ENCODE measurements around the gene ARAP2. TPM values are rescaled to one million over a fixed set of nuclear protein-coding genes. Genes with fewer than 3 reads are reported as not detected.

The ARAP2 gene
- total and polyA plus RNA-seq, 2 of the 13 experiments (the other 11 are each of a cell fraction or from before 2014, with no cell fraction given) = 0.37 to 1.4 TPM

DNA sequence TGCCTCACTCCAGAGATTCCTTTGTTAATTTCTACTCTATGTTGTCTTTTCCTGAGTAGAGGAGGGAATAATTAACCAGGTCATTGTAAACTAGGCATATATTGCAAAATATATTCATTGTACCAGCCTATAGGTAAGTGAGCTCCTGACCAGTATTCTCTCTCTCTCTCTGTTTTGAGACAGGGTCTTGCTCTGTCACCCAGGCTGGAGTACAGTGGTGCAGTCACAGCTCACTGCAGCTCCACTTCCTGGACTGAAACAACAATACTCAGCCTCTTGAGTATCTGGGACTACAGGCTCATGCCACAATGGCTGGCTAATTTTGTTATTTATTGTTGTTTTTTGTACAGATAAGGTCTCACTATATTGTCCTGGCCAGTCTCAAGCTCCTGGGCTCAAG is 198.3 kb downstream of the ARAP2 start:
- ChIA-PET POLR2A (no interaction called here), CTCF (ENCODE audit: low intra/inter-chr PET ratio, low total read pairs) (no interaction called here)
- H3K27ac ChIP-seq (ENCODE audit: extremely low read length, insufficient read depth, low read length) = no peak overlapping the region
- DNase-seq (ENCODE audit: low spot score) (no peak), FAIRE-seq (no peak), ATAC-seq (no peak)
- H3K4me3 ChIP-seq (replicated peaks in 1 of 3; ENCODE audit: insufficient read depth in 1 of 3, low read depth in 2 of 3, low read length in 3 of 3) = no peak overlapping the region
- in situ Hi-C loops (cut with HindIII; ENCODE audit: extremely low pct_ligation_motif_present, low pct_unique_long_range_greater_than_20kb) = no loop called here
- intact Hi-C loops (cut with micrococcal nuclease; ENCODE audit: unreplicated experiment) = no loop called here
- no peak overlapping the region for H3K9ac ChIP-seq (ENCODE audit: insufficient read depth, low read depth, low read length)
- H3K4me2 ChIP-seq (ENCODE audit: low read depth, low read length) = no peak overlapping the region
- no peaks in the 10 kb centered on the region for H3K27me3 ChIP-seq (ENCODE audit: control insufficient read depth in 1 of 2, insufficient read depth in 2 of 2, low read length in 2 of 2)
- H2AFZ ChIP-seq (ENCODE audit: low read length) = no peak overlapping the region
- no peaks in the 10 kb centered on the region for H3K9me3 ChIP-seq (ENCODE audit: low read length)
- H3K36me3 ChIP-seq (replicated peaks in 1 of 2; ENCODE audit: control insufficient read depth in 1 of 2, insufficient read depth in 2 of 2, low read length in 2 of 2) = no peaks in the 10 kb centered on the region
- BruUV-seq (replicated peaks) = no TSS peak
- H4K20me1 ChIP-seq (ENCODE audit: insufficient read depth, low read length) = no peaks in the 10 kb centered on the region
- no peaks in the 10 kb centered on the region for H3K79me2 ChIP-seq (ENCODE audit: insufficient read depth, low read length)
- H3K4me1 ChIP-seq (ENCODE audit: insufficient read depth, low read length) = no peaks in the 10 kb centered on the region
- TF ChIP-seq ZNF329 (CRISPR knock-in tag; IDR thresholded peaks at IDR 0.05; ENCODE audit: low read depth) (no peak), HOXA3 (CRISPR knock-in tag; IDR thresholded peaks at IDR 0.05) (no peak), ZNF121 (CRISPR knock-in tag; IDR thresholded peaks at IDR 0.05) (no peak), ZFX (CRISPR knock-in tag; IDR thresholded peaks at IDR 0.05; ENCODE audit: low read depth) (no peak), FOXP1 (IDR thresholded peaks at IDR 0.05) (no peak), FOXP1 (CRISPR knock-in tag; IDR thresholded peaks at IDR 0.05) (no peak), NBN (conservative IDR thresholded peaks at IDR 0.05) (no peak), ZNF501 (CRISPR knock-in tag; IDR thresholded peaks at IDR 0.05) (no peak), RNF2 (conservative IDR thresholded peaks at IDR 0.05; ENCODE audit: low read depth) (no peak), ZNF251 (CRISPR knock-in tag; IDR thresholded peaks at IDR 0.05) (no peak)
- TF ChIP-seq, protein P1, sequence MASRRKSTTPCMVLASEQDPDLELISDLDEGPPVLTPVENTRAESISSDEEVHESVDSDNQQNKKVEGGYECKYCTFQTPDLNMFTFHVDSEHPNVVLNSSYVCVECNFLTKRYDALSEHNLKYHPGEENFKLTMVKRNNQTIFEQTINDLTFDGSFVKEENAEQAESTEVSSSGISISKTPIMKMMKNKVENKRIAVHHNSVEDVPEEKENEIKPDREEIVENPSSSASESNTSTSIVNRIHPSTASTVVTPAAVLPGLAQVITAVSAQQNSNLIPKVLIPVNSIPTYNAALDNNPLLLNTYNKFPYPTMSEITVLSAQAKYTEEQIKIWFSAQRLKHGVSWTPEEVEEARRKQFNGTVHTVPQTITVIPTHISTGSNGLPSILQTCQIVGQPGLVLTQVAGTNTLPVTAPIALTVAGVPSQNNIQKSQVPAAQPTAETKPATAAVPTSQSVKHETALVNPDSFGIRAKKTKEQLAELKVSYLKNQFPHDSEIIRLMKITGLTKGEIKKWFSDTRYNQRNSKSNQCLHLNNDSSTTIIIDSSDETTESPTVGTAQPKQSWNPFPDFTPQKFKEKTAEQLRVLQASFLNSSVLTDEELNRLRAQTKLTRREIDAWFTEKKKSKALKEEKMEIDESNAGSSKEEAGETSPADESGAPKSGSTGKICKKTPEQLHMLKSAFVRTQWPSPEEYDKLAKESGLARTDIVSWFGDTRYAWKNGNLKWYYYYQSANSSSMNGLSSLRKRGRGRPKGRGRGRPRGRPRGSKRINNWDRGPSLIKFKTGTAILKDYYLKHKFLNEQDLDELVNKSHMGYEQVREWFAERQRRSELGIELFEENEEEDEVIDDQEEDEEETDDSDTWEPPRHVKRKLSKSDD (CRISPR knock-in tag; IDR thresholded peaks at IDR 0.05; ENCODE audit: low read depth) = no peak
- TF ChIP-seq, protein P2, sequence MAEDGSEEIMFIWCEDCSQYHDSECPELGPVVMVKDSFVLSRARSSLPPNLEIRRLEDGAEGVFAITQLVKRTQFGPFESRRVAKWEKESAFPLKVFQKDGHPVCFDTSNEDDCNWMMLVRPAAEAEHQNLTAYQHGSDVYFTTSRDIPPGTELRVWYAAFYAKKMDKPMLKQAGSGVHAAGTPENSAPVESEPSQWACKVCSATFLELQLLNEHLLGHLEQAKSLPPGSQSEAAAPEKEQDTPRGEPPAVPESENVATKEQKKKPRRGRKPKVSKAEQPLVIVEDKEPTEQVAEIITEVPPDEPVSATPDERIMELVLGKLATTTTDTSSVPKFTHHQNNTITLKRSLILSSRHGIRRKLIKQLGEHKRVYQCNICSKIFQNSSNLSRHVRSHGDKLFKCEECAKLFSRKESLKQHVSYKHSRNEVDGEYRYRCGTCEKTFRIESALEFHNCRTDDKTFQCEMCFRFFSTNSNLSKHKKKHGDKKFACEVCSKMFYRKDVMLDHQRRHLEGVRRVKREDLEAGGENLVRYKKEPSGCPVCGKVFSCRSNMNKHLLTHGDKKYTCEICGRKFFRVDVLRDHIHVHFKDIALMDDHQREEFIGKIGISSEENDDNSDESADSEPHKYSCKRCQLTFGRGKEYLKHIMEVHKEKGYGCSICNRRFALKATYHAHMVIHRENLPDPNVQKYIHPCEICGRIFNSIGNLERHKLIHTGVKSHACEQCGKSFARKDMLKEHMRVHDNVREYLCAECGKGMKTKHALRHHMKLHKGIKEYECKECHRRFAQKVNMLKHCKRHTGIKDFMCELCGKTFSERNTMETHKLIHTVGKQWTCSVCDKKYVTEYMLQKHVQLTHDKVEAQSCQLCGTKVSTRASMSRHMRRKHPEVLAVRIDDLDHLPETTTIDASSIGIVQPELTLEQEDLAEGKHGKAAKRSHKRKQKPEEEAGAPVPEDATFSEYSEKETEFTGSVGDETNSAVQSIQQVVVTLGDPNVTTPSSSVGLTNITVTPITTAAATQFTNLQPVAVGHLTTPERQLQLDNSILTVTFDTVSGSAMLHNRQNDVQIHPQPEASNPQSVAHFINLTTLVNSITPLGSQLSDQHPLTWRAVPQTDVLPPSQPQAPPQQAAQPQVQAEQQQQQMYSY (CRISPR knock-in tag; IDR thresholded peaks at IDR 0.05) = no peak
- TF ChIP-seq, protein P3, sequence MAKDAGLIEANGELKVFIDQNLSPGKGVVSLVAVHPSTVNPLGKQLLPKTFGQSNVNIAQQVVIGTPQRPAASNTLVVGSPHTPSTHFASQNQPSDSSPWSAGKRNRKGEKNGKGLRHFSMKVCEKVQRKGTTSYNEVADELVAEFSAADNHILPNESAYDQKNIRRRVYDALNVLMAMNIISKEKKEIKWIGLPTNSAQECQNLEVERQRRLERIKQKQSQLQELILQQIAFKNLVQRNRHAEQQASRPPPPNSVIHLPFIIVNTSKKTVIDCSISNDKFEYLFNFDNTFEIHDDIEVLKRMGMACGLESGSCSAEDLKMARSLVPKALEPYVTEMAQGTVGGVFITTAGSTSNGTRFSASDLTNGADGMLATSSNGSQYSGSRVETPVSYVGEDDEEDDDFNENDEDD (CRISPR knock-in tag; IDR thresholded peaks at IDR 0.05; ENCODE audit: borderline replicate concordance) = no peak
- TF ChIP-seq, protein P4, sequence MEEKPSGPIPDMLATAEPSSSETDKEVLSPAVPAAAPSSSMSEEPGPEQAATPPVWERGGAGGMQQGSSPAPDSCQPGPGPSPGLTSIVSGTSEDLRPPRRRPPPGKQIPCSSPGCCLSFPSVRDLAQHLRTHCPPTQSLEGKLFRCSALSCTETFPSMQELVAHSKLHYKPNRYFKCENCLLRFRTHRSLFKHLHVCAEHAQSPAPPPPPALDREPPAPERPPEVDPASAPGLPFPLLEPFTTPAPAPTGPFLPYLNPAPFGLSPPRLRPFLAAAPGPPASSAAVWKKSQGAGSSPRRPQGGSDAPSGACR (CRISPR knock-in tag; IDR thresholded peaks at IDR 0.05) = no peak
